Psoas muscle (tissue), 8 donors: Measurements from ENCODE around the gene FAXDC2. TPM values are rescaled to one million over a fixed set of nuclear protein-coding genes. Genes with fewer than 3 reads are reported as not detected.
A peak's percentile ranks its signal among the peaks of the same experiment; 100 is the strongest.

Experiments used
- ATAC-seq, 4 donors: fragments of 200-7000 bp; cut with Tn5 transposase; one replicate each; pipeline ENCODE4 v1.9.1; 2020; ENCODE audit warnings: moderate library complexity in 3 of 4, mild to moderate bottlenecking in 2 of 4
- DNase-seq, 2 donors: peaks; one replicate each; pipeline ENCODE4 v3.0.0-alpha.2; 2020
- H3K27ac ChIP-seq: fragments of 200-600 bp; one replicate; pipeline ENCODE4 v1.8.0; 2022
- H3K27me3 ChIP-seq, 3 donors: fragments of 200-600 bp in 1 of 3; one replicate each; pipeline versions ENCODE4 v1.6.1 to v1.8.0; 2013 to 2022; ENCODE audit warnings: low read length in 2 of 3, mild to moderate bottlenecking in 2 of 3, moderate library complexity in 1 of 3; ENCODE audit not compliant: insufficient read depth in 3 of 3
- H3K36me3 ChIP-seq, 2 donors: fragments of 200-600 bp in 1 of 2; one replicate each; pipeline versions ENCODE4 v1.6.1 to v1.8.0; 2013 to 2022; ENCODE audit warnings: low read depth in 1 of 2, mild to moderate bottlenecking in 1 of 2, moderate library complexity in 1 of 2; ENCODE audit not compliant: insufficient read depth in 1 of 2
- H3K4me1 ChIP-seq: fragments of 200-600 bp; one replicate; pipeline ENCODE4 v1.8.0; 2022
- H3K4me3 ChIP-seq: fragments of 200-600 bp; one replicate; pipeline ENCODE4 v1.8.0; 2022; ENCODE audit warnings: mild to moderate bottlenecking
- H3K9me3 ChIP-seq: fragments of 200-600 bp; one replicate; pipeline ENCODE4 v1.8.0; 2022
- WGBS, 3 donors: extraction: QIAGEN DNeasy Blood & Tissue Kit; methylation state at CpG; one replicate each; pipeline versions ENCODE4 v1.1.6 to v1.1.7; 2013; 5-methylcytosine and 5-hydroxymethylcytosine counted together
- intact Hi-C, 2 donors: fragments of 100-400 bp; cut with DNase I; formaldehyde crosslinking; loops; one replicate each; pipeline versions ENCODE4 v1.11.0 to v1.14.2; 2022
- polyA plus RNA-seq, 3 donors: library from polyadenylated mRNA; stranded (reverse); fragments of 200-250 nt; gene quantifications; one replicate each; pipeline ENCODE4 v1.2.3, GENCODE V29; 2013
- total RNA-seq, 4 donors: library from RNA; stranded (reverse); fragmentation: NEBNext Ultra II Directional in 2 of 4; extraction: Animal tissue kit (Norgen Biotek cat#: 25700) in 2 of 4; gene quantifications; one replicate each; pipeline versions ENCODE4 v1.2.1 to v1.2.4, GENCODE V29; 2021 to 2023
- TF ChIP-seq, protein P1 (sequence below): fragments of 200-600 bp; IDR thresholded peaks from one replicate; pipeline ENCODE4 v1.8.0; 2022; ENCODE audit warnings: antibody characterized with exemption
- donor health status: healthy with polysubstance abuse.
- donor health status: DM: no; HTN: no; CAD: no; lungs with moderate emphysema.
- donor health status: Bipolar disorder and iron deficiency.
- donor health status: healthy.
- donor health status: DM: yes; HTN: yes; CAD: no.
- donor health status: DM: no; HTN: no; CAD: no.
- donor health status: DM: no; HTN: no; CAD: no.
- donor health status: DM: yes; HTN: yes; CAD: no.

The FAXDC2 gene
- total and polyA plus RNA-seq, 7 donors: 1.5 to 11.0 (median 3.1) TPM

GRCh38 chr5:154873791-154874331, 23.5 kb upstream of the FAXDC2 start:
- peaks cover 20 to 79% of the 10 kb centered on the region in 2 donors for H3K36me3 ChIP-seq

GRCh38 chr5:154871734-154872133, 21.3 kb upstream of the FAXDC2 start:
- no peak overlapping the region for H3K27ac ChIP-seq
- intact Hi-C loops: no loop called here
- TF ChIP-seq, protein P1, sequence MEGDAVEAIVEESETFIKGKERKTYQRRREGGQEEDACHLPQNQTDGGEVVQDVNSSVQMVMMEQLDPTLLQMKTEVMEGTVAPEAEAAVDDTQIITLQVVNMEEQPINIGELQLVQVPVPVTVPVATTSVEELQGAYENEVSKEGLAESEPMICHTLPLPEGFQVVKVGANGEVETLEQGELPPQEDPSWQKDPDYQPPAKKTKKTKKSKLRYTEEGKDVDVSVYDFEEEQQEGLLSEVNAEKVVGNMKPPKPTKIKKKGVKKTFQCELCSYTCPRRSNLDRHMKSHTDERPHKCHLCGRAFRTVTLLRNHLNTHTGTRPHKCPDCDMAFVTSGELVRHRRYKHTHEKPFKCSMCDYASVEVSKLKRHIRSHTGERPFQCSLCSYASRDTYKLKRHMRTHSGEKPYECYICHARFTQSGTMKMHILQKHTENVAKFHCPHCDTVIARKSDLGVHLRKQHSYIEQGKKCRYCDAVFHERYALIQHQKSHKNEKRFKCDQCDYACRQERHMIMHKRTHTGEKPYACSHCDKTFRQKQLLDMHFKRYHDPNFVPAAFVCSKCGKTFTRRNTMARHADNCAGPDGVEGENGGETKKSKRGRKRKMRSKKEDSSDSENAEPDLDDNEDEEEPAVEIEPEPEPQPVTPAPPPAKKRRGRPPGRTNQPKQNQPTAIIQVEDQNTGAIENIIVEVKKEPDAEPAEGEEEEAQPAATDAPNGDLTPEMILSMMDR: no peak
- 89 to 93% (median 91%) methylated on average over 4 of the region's 4 CpGs for WGBS, 3 donors
- H3K36me3 ChIP-seq: peaks cover 20 to 95% of the 10 kb centered on the region in 2 donors
- no peak overlapping the region for H3K4me3 ChIP-seq
- no peaks in the 10 kb centered on the region for H3K9me3 ChIP-seq
- no peaks in the 10 kb centered on the region for H3K27me3 ChIP-seq
- DNase-seq (no peak), ATAC-seq (no peak)
- no peaks in the 10 kb centered on the region for H3K4me1 ChIP-seq

More at GRCh38 chr5:154873791-154874331, 23.5 kb upstream of the FAXDC2 start:
- no peak overlapping the region for H3K27ac ChIP-seq
- intact Hi-C loops: no loop called here
- ATAC-seq: no peak
- WGBS, 3 donors: 90 to 94% (median 93%) methylated on average over 5 of the region's 5 CpGs
- H3K4me3 ChIP-seq: no peak overlapping the region
- no peaks in the 10 kb centered on the region for H3K9me3 ChIP-seq
- no peak for DNase-seq
- no peaks in the 10 kb centered on the region for H3K4me1 ChIP-seq
- TF ChIP-seq, protein P1: no peak
- H3K27me3 ChIP-seq: no peaks in the 10 kb centered on the region

DNA sequence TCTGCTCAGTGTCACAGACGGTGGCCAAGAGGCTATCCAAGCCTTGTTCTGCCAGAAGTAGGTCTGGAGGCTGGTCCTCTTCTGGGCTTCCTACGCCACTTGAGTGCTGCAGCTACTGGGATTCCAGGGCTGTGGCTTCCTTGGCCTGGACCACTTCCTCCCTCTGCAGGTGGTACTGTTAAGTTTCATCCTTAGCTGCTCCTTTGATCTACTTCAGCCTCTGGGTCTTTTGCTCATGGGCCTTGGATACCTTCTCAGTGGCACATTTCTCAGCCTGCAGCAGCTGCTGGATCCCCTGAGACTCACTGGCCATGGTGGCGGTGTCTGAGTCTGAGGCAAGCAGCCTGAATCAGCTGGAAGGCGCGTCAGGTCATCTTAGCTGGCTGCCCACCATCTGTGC, 18.3 kb upstream of the FAXDC2 start:
- Histone ChIP-seq H3K27me3 (no peaks in the 10 kb centered on the region), H3K36me3 (peaks cover 11 to 95% of the 10 kb centered on the region in 2 donors), H3K4me3 (no peak overlapping the region), H3K9me3 (no peaks in the 10 kb centered on the region), H3K4me1 (no peaks in the 10 kb centered on the region), H3K27ac (no peak overlapping the region)
- intact Hi-C loops: no loop called here
- ATAC-seq (peak in 3 of 4 donors; percentile 30 to 61 (median 35)), DNase-seq (peak in 1 of 2 donors; percentile 63)
- TF ChIP-seq, protein P1: no peak
- WGBS, 3 donors: 68 to 75% (median 68%) methylated on average over 5 of the region's 5 CpGs

DNA sequence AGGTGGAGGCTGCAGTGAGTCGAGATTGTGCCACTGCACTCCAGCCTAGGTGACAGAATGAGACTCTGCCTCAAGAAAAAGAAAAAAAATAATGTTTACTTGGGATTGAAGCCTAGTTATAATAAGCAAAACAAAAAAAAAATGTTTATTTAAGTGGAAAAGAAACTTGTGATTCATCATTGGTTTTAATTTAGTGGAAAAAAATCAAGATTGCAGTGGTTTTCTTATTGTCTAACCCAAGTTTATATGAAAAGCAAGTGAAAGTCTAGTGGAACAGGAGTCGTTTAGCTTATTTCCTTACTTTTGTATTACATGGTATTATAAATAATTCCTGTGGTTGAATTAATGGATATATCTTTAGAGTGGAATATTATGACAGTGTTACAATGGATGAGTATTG, 16.4 kb upstream of the FAXDC2 start:
- H3K27ac ChIP-seq: no peak overlapping the region

More for the DNA sequence above, 16.4 kb upstream of the FAXDC2 start:
- DNase-seq: no peak
- TF ChIP-seq, protein P1: no peak
- intact Hi-C loops: no loop called here
- 86 to 89% (median 88%) methylated on average over 2 of the region's 2 CpGs for WGBS, 3 donors
- Histone ChIP-seq H3K9me3 (no peaks in the 10 kb centered on the region), H3K36me3 (peaks cover 5 to 82% of the 10 kb centered on the region in 2 donors), H3K4me3 (no peak overlapping the region), H3K27me3 (no peaks in the 10 kb centered on the region), H3K4me1 (peaks cover 7% of the 10 kb centered on the region)
- ATAC-seq: no peak
